GM21576 (cell line): ENCODE data around the gene PTPN9.
"Not testable (repeated sequence)": the region's sequence is repeated elsewhere in the genome, so short reads cannot be mapped to it uniquely, and the experiment has no call there.

Experiments used
- ATAC-seq: cut with Tn5 transposase; IDR thresholded peaks from one replicate; pipeline ENCODE4 v1.9.1; 2021; ENCODE audit warnings: mild to moderate bottlenecking, moderate library complexity; ENCODE audit not compliant: unreplicated experiment

PTPN9 gene

DNA sequence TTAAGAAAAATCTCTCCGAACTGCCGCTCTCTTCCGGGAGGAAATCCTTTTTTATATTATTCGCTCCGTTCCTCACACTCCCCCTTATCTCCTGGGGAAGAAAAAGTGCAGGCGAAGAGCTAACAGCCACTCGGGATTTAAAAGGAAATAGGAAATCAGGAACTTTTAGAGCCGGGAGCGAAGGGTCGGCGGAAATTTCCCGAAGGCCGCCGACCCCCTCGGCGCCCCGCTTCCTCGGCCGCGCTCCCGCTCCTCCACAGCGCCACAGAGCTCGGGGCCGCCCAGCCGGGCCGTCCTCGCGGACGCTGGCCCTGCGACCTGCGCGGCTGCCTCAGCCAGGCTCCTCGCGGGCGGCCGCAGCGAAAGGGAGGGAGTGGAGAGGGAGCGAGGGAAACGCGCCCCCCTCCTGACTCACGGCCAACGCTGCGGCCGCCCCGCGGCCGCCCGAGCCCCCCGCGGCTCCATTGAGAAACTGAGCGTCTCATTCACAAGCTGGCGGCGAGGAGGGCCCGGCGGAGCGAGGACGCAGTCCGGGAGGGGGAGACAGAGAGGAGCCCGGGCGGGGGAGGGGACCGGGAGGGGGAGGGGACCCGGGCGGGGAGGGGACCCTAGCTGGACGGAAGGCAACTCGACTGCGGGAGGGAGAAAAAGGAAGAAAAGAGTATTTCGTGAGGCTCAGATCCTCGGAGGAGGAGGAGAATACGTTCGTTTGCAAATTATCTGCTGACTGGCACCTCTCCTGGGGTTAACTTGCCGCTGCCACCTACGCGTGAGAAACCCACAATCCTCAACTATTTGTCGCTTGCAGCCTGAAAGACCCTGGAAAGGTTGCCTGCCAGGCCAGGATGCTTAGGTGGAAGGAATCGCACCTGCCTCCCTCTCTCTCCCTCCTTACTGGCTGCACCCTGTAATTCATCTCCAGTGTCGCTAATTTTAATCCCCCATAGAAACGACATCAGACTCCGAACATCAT, at the start of gene PTPN9:
Gene PTPN9, minus strand, starts transcription at position 368 of the 973 bp plus-strand sequence. CDS start 539 bp downstream, outside the sequence.
- peak; percentile 68 for ATAC-seq

DNA sequence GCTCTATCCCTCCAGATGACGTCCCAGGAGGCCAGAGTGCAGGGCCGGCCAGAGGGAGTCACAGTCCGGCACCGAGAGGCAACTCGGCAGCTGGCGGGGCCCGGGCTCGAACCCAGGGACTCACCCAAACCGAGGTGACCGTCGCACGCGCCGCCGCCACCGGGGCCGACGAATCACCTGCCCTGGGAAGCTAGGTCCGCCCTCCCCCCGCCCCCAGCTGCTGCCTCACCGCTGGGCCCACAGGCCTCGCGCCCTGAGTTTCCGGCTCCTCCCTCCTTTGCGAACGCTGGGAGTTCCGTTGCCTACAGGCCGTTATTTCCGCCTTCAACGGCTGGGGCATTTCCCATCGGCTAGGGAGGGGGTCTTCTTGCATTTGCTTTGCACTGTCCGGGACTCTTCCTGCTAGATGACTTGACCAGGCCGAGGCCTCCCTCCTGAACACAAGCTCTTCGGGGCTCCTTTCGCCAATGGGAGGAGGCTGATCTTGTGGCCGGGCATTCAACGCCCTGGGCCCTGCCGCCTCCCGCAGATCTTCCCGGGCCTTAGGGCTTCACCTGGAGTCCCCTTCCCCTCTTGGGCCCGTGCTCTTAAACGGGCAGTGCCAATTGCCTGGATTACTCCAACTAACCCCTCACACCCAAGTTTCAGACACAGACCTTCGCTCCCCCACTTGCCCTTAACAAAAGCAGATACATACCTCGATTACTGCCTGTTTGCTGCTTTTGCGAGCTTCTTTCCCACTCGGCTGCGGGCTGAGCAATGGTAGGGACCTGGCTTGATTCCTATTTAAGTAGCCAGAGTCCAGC, 46.6 kb upstream of the PTPN9 start, which contains the start of gene SNUPN:
Gene SNUPN, minus strand, starts transcription at position 184 of the 806 bp plus-strand sequence. CDS start 4,674 bp downstream, outside the sequence.
- ATAC-seq, result peak; percentile 79

DNA sequence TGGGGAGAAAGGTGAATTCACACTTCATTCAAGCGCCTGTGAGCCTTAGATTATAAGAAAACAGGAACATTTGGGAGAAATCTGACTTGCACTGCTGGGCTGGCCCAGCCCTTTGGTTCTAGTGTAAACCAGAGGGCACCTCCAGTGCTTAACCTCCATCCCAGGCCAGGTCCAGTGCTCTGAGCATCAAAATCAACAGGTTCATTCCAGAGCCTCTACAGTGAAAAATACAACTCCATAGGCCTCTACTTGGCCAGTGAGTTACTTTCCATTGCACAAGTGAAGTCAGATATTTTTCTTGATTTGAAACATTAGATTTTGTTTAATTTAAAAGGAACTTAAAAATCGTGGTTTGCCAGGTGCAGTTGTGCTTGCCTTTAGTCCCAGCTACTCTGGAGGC, 43.4 kb upstream of the PTPN9 start:
- ATAC-seq, result no peak

DNA sequence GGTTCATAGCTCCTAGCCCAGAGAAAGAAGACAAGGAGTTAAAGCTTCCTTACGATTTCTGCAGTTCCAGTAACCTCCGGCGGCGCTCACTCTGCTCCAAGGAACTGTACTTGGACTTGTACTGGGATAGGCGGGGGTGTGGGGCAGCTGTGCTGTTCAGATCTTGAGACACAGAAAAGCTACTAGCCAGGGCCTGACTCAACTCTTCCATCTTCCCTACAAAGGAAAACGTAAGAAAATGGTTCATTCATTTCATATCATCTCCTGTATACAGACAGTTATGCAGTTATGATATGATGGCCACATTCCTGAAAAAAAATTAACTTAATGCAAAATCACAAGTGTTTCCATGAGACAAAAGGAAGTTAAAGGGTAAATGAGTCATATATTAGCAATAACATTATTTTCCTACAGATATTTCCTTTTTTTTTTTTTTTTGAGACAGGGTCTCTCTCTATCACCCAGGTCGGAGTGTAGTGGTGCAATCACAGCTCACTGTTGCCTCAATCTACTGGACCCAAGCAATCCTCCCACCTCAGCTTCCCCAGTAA, 41.8 kb upstream of the PTPN9 start:
- ATAC-seq, result no peak

DNA sequence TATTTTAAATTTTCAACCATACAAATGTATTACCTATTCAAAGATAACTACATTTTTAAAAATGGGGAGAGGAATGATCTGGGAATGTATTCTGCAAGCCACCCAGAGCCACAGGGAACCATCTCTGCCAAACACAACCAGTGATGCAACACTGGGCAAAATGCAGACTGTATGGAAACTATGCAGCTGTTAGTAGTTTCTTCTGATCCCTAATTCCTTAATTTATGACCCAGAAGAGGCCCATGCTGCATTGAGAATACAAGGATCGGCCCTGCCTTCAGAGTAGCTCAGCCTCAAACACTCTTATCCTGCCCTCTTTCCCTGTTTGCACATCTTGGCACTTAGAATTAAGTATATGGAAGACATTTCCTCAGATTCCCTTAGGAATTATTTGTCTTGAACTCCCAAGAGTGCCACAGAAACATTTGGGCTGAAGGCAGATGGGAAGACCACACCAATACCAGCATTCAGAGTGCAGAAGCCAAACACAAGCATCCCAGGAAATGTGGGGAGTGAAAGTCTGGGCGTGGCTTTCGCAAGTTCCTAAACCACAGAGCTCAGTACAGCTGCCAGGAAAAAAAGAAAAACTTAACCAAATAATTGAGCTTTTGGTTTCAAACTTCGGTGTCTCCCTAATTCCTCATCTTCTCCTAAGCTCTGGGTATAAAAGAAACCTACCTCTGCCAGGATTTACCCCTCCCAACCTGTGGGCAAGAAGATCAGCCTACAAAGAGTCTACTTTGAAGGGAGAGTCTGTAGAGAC, 41.1 kb upstream of the PTPN9 start:
- ATAC-seq, result no peak

DNA sequence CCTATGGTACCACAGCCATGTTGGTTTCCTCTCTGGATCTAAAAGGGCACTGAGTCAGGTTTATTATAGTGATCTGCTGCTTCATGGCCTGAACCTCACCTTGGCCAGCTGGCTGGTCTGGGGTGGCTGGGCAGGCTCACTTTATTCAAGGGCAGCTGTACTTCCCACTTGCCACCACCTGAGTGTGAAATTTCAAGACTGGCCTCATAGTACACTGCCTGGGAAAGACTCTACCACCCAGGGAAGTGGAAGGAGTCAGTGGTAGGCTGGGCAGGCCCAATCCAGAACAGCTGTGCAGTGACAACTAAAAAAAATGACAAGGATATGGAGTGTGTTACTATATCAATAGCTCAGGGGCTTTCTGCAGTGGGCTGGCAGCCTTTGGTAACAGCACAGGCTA, 37.7 kb upstream of the PTPN9 start:
- ATAC-seq, result no peak

DNA sequence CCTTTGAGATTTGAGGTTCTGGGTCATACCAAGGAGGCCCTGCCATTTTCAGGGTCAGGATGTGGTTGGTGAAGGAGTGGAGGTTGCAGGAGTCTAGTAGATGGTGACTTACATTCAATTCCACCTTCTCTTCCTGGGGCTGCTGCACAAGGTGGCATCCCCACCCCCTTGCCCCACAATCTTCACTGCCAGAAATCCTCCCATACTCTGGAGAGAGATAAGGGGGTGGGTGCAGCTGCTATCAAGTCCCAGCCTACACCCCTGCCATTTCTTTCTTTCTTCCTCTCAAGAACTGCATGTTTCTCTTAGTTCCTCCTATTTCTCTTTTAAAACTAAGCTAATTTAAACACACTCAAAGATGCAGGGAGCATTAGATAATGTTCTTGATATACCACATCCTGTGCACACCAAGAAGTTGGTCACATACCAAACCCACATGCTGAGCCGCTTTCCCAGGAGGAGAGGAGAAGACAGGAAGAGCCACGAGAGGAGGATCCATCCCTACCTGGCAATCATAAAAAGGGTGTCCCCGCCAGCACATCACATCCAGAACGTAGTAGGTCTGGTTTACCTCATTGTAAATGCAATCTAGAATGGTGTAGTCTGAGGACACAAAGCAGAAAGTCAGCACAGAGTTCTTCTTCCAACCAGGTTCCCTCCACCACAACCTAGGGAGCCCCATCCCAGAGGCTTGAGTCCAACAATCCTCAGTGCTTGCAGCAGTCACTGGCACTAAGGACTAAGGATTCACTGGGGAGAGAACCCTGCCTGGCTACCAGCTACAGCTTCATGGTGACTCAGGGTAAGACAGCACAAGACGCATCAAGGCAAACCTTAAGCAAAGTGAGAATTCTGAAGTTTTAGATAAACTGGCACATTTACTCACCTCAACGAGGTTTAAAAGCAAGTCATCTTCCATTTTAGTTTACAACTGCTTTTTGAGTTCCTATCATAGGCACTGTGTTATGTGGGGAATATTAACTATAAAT, 27.9 kb upstream of the PTPN9 start:
- no peak for ATAC-seq

DNA sequence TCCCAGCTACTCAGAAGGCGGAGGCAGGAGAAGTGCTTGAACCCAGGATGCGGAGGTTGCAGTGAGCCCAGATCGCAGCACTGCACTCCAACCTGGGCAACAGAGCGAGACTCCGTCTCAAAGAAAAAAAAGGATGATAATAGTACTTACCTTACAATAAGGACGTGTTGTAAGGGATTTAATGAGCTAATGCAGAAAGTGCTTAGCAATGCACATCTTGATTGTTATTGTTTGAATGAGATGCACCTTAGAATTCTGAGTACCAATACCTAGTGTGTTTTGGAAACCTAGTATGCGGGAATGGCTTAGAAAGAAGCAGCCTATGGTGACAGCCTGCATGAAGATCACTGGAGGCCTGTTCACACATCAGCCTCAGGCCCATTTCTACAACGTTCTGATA, 26.9 kb upstream of the PTPN9 start:
- ATAC-seq, result no peak

DNA sequence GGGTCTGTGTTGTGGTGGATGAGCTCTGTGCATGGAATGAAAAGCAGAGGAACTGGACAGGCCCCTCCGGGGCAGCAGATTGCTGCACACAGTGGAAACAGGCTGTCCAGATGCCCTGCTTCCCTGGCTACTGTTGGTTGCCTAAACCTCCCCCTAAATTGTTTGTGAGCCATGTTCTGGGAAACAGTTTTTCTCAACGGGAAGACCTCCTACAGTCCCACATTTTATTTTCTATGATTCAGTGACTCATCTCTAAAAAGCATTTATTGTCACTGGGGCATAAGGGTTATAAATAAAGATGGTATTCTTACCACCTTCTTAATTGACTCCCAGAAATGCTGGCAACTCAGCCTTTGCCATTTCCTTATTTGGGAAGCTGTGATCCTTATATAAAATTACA, 20.3 kb upstream of the PTPN9 start:
- ATAC-seq, result no peak

DNA sequence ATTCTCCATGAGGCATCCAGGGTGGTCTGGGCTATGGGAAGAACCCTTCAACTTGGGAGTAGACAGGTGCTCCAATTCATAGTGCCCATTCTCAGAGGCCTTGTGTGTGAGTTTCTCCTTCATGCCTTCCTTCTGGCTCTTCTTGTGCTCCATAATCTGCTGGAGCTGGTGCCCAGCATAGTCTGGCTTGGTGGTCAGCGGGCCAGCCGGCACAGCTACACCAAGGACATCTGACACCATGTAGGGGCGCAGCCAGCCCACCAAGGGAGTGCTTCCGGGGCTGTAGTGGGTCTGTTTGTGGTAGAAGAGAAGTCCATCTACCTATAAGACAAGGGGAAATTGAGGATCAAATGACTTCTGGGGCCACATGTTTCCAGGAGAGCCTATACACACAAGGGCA, 19.2 kb upstream of the PTPN9 start:
- no peak for ATAC-seq

DNA sequence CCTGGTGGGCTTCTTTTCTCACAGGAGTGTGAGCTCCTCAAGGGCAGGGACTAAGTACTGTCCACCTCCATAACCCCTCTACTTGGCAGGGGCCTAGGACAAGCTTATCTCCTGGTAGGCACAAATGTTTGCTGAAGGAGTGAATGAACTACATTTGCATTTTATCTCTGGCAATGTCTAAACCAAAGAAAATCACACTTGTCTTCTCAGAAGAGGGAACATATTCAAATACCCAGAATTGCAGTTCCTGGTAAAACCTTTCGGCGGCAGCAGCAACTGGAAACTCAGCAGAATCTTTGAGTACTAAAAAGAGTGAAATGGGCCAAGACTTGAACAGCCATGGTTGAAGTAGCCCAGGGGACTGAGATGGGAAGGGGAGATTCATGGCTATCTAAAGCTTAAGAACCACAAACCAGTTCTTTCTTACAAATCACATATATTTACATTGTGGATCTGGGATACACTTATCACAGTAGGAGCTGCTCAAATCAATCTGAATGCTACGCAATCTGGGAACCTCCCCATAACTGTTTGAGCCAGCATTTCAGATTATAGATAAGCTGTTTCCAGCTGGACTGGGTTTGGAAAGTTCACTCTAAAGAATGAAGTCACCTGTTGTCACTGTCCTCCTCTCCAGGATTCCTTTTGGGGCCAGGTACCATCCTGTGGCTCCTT, 18.7 kb upstream of the PTPN9 start:
- ATAC-seq, result no peak

DNA sequence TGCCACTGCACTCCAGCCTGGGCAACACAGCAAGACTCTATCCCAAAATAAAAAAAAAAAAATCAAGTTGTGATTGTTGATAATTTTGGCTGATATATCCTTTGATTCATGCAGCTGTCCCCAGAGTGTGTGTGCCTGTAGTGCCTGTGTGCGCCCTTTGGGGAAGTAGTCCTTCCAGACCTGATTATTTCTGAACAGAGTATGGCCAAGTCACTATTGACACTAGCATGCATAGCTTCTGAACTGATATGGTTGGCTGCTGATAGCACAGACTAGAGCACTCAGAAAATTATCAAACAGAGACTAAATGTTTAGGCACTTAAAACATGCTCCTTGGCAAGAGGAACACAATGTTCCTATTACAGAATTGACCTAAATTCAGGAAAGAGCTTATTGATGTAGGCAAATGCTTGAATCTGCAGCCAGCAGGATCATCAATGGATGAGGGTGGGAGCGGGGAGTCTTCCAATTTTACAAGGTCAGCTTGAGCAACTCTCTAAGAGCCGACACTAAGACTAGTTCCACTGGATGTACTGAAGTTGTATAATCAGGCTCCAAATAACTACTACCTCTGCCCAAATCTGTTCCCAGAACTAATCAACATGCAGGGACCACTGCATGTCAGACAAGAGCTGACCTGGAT, 17.7 kb upstream of the PTPN9 start:
- no peak for ATAC-seq

DNA sequence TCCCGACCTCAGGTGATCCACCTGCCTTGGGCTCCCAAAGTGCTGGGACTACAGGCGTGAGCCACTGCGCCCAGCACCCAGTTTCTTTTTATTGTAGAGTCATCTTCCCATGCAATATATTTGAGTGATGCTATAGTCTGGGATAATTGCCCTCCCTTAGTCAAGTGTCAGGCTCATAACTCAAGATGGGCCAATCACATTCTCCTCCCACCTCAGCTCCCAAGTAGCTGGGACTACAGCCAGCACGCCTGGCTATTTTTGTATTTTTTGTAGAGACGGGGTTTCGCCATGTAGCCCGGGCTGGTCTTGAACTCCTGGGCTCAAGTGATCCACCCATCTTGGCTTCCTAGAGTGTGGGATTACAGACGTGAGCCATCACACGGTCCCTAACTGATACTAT, 15.2 kb upstream of the PTPN9 start:
- ATAC-seq, result no peak

DNA sequence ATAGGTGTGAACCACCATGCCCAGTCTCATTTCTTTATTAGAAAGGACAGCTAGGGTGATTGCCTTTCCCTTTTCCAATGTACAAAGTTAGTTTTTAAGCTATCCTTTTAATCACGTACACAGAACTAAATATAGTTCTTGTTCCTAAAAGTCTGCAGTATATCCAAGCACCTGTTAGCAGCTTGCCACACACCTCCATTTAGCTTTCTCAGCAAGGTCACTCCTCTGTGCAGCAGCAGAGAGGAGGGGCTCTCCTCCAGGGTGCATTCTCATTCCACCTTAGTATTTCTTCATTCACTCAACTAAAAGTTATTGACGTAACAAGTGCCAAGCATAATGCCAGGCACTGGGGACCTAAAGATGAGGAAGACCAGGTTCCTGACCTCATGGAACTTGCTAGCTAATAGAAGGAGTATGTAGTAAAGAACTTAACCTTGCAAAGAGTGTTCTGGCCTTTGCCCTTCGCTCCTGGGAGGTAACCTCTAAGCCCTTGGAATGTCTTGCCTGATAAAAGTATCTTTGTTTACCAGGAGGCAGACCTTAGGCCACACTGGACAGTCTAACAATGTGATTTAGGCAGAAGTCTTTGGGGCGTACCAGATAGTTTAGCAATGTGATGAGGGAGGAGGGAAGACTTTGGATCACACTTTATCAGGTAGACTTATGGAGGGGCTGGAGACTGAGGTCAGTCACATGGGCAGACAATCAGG, 12.7 kb upstream of the PTPN9 start:
- no peak for ATAC-seq

DNA sequence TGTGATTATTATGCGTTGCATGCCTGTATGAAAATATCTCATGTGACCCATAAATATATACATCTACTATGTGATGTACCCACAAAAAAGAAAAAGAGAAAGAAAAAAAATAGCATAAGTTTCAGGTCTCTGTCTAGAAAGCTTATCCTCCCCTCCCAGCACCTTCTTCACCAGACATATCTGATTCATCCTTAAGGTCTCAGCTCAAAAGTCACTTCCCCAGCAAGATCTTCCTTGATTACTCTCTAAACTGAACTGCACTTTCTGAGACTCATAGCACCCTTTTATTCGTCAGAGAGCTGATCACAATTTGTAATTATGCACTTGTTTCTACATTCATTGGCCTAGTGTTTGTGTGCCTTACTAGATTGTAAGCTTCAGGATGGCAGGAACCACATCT, 11.1 kb upstream of the PTPN9 start:
- ATAC-seq, result no peak

DNA sequence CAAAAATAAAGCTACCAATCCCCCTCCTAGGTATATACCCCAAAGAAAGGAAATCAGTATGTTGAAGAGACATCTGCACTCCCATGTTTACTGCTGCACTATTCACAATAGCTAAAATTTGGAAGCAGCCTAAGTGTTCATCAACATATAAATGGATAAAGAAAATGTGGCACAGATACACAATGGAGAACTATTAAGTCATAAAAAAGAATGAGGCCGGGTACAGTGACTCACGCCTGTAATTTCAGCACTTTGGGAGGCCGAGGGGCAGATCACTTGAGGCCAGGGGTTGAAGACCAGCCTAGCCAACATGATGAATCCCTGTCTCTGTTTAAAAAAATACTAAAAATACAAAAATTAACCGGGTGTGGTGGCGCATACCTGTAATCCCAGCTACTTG, 10.0 kb upstream of the PTPN9 start:
- ATAC-seq, result no peak

DNA sequence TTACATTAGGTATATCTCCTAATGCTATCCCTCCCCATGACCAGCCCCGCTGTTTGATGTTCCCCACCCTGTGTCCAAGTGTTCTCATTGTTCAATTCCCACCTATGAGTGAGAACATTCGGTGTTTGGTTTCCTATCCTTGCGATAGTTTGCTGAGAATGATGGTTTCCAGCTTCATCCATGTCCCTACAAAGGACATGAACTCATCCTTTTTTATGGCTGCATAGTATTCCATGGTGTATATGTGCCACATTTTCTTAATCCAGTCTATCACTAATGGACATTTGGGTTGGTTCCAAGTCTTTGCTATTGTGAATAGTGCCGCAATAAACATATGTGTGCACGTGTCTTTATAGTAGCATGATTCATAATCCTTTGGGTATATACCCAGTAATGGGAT, 7.3 kb upstream of the PTPN9 start:
- ATAC-seq, result not testable (repeated sequence)

DNA sequence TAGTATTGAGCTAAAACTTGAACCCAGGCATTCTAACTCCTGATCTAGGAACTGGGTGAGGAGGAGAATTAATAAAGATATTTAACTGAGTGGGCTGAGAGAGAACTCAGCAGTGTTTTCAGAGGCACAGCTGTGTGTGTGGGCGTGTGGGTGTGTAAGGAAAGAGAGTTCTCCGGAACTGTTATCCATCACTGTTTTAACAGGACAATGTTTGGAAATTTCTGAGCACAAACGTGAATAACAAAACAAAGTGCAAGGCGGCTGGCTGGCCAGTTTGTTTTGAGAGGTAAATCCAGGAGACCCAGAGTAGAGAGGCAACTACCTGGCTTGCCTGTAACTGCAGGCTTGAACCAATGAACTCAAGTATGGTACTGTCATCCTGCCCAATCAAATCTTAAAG, 5.0 kb upstream of the PTPN9 start:
- ATAC-seq, result no peak
